ENCODE measurements around the gene ATP8A2. TPM values are rescaled to one million over a fixed set of nuclear protein-coding genes. Genes with fewer than 3 reads are reported as not detected.

Gene ATP8A2
- total and polyA plus RNA-seq, 9 of the 15 experiments (the other 6 are each of a cell fraction or from before 2014, with no cell fraction given), result under 0.01 to 0.33 (median 0.06) TPM; not detected in 4

GRCh38 chr13:25943081-25943480, 571.3 kb downstream of the ATP8A2 start (continued):
- no peak for TF ChIP-seq ZNF407 (IDR thresholded peaks at IDR 0.05; ENCODE audit: low read depth)
- TF ChIP-seq, protein P1, sequence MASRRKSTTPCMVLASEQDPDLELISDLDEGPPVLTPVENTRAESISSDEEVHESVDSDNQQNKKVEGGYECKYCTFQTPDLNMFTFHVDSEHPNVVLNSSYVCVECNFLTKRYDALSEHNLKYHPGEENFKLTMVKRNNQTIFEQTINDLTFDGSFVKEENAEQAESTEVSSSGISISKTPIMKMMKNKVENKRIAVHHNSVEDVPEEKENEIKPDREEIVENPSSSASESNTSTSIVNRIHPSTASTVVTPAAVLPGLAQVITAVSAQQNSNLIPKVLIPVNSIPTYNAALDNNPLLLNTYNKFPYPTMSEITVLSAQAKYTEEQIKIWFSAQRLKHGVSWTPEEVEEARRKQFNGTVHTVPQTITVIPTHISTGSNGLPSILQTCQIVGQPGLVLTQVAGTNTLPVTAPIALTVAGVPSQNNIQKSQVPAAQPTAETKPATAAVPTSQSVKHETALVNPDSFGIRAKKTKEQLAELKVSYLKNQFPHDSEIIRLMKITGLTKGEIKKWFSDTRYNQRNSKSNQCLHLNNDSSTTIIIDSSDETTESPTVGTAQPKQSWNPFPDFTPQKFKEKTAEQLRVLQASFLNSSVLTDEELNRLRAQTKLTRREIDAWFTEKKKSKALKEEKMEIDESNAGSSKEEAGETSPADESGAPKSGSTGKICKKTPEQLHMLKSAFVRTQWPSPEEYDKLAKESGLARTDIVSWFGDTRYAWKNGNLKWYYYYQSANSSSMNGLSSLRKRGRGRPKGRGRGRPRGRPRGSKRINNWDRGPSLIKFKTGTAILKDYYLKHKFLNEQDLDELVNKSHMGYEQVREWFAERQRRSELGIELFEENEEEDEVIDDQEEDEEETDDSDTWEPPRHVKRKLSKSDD (conservative IDR thresholded peaks at IDR 0.05; ENCODE audit: low read length), result no peak
- no peak for TF ChIP-seq LEF1 (IDR thresholded peaks at IDR 0.05)

All from K562 (cell line).